BJ (cell line): ENCODE measurements around the gene FAM3C. TPM values are rescaled to one million over a fixed set of nuclear protein-coding genes. Genes with fewer than 3 reads are reported as not detected.

Source experiments
- CTCF ChIA-PET: fragments of 350-600 bp; formaldehyde crosslinking; extraction: SDS; loops from one replicate; lab custom pipeline; 2021; ENCODE audit warnings: antibody characterized with exemption, inconsistent platforms; lab: Yijun Ruan, JAX
- POLR2A ChIA-PET: fragments of 300-600 bp; sonication (Branson Sonifier 250); formaldehyde crosslinking; extraction: SDS; loops from one replicate; lab custom pipeline; 2021; ENCODE audit warnings: antibody characterized with exemption; lab: Charles Lee
- DNase-seq: peaks from one replicate; pipeline ENCODE4 v3.0.0-alpha.2; 2011; ENCODE audit warnings: low read depth
- H3K27me3 ChIP-seq: 2 replicates; pipeline ENCODE4 v1.6.0; 2011; ENCODE audit warnings: low read length; ENCODE audit not compliant: control insufficient read depth, insufficient read depth
- H3K36me3 ChIP-seq: 2 replicates; pipeline ENCODE4 v1.5.1; 2011; ENCODE audit warnings: low read length; ENCODE audit not compliant: control insufficient read depth, insufficient read depth
- H3K4me3 ChIP-seq: 2 replicates; pipeline ENCODE4 v1.5.1; 2011; ENCODE audit warnings: low read depth, mild to moderate bottlenecking, control low read depth, low read length
- polyA plus RNA-seq: library from polyadenylated mRNA; depleted of rRNA; stranded (reverse); fragments of >200 nt; gene quantifications from 2 replicates; pipeline ENCODE4 v1.2.3, GENCODE V29; 2011
- TF ChIP-seq, protein P1 (sequence below): IDR thresholded peaks from 2 replicates; pipeline ENCODE4 v1.5.1; 2011; ENCODE audit warnings: low read depth, mild to moderate bottlenecking, control low read depth, inconsistent platforms, low read length, moderate library complexity; ENCODE audit not compliant: insufficient read depth

Gene FAM3C
- polyA plus RNA-seq, 1 experiment, result 13.1 TPM

DNA sequence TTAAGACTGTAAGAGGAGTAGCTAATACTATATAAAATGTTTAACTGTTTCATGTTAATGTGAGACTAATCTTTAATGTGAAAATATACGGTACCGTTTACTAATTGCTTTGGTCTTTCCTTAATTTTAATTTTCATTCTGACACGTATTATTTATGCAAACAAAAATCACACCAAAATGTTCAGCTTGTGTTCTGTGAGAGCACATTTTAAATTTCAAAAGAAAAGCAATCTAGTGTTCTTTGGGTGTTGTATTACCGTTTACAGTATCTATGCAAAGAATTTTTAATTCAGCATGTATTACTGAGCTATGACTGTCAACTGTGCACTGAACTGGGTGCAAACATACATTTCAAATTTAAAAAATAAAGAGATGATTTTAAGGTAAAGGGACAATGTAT, 65.1 kb downstream of the FAM3C start:
- ChIA-PET POLR2A (no interaction called here), CTCF (interaction anchor here (1.0 kb wide), 1 partner anchor 36 kb away, joined by 3 read pairs; no protein-coding TSS in a partner anchor)
- no peak for DNase-seq
- TF ChIP-seq, protein P1, sequence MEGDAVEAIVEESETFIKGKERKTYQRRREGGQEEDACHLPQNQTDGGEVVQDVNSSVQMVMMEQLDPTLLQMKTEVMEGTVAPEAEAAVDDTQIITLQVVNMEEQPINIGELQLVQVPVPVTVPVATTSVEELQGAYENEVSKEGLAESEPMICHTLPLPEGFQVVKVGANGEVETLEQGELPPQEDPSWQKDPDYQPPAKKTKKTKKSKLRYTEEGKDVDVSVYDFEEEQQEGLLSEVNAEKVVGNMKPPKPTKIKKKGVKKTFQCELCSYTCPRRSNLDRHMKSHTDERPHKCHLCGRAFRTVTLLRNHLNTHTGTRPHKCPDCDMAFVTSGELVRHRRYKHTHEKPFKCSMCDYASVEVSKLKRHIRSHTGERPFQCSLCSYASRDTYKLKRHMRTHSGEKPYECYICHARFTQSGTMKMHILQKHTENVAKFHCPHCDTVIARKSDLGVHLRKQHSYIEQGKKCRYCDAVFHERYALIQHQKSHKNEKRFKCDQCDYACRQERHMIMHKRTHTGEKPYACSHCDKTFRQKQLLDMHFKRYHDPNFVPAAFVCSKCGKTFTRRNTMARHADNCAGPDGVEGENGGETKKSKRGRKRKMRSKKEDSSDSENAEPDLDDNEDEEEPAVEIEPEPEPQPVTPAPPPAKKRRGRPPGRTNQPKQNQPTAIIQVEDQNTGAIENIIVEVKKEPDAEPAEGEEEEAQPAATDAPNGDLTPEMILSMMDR, result no peak
- Histone ChIP-seq H3K4me3 (no peak overlapping the region), H3K36me3 (no peaks in the 10 kb centered on the region), H3K27me3 (peaks cover 24% of the 10 kb centered on the region)

DNA sequence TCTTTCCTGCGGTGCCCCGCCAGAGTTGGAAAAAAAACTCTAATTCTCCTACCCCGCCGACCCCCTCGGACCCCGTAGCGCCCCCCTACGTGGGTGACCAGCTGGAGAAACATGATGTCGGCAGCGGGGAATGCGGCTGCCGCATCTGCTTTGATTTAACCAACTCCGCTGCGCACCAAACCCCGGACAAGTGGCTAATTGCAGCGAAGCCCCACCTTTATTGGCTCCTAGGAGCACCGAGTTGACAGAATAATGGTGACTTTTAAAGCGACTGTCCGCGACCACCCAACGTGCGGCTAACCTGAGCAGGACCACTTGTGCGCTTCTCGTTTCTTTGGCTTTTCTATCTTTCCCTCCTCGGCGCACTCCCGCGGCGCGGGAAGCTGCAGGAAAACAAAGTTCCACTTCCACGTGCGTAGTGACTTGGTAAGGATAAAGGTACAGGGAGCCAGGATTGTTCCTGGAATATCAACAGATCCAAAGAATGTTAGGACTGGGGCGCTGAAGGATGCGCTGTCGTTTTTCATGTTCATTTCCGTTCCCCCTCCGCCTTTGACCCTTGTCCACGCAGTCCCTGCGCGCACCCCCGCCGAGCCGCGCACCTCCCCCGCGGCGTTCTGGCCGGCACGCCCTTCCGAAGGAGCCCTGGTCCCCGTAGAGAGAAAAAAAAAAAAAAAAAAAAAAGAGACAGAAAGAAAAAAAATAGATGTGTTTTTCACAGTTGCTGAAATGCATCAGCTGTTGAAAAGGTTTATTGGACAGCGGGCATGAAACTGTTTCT, 65.9 kb downstream of the FAM3C start:
- ChIA-PET POLR2A (no interaction called here), CTCF (interaction anchor here (0.8 to 1.5 kb wide), 4 partner anchors 37 to 524 kb away, joined by 3 to 4 read pairs (median 3); no protein-coding TSS in a partner anchor)
- no peak for DNase-seq

DNA sequence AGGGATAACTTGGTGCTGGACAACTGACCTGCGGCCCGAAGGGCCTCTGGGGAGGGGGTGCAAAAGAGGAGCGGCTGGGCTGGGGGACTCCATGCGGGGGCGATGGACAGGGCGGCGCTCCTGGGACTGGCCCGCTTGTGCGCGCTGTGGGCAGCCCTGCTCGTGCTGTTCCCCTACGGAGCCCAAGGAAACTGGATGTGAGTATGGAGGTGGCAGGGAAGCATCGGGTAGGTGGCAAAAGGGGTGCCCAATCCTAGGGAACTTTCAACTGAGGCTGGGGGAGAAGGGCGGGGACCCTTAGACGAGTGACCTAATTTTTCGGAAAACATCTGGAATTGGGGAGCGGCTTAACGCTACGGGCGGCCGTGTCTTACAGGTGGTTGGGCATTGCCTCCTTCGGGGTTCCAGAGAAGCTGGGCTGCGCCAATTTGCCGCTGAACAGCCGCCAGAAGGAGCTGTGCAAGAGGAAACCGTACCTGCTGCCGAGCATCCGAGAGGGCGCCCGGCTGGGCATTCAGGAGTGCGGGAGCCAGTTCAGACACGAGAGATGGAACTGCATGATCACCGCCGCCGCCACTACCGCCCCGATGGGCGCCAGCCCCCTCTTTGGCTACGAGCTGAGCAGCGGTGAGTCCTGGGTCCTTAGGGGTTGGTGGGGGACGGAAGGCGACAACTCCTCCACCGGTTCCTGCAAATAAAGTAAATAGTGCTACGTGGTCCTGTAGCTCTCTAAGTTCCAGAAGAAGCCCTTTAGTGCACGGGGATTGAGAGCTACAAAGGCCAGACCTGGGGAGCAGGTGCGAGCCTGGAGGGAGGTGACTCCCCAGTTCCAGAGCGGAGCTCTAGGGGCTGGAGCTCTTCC, 66.7 kb downstream of the FAM3C start:
- ChIA-PET CTCF (interaction anchor here (1.1 to 1.5 kb wide), 2 partner anchors 221 to 524 kb away, joined by 3 to 4 read pairs; no protein-coding TSS in a partner anchor), POLR2A (no interaction called here)
- Histone ChIP-seq H3K36me3 (no peaks in the 10 kb centered on the region), H3K4me3 (peak overlapping the region; percentile 44), H3K27me3 (peaks cover 24% of the 10 kb centered on the region)
- no peak for DNase-seq
- TF ChIP-seq, protein P1, result peak; percentile 24; the same call in 1 of the 2 replicates

More for the DNA sequence above, 65.9 kb downstream of the FAM3C start:
- Histone ChIP-seq H3K36me3 (no peaks in the 10 kb centered on the region), H3K27me3 (peaks cover 24% of the 10 kb centered on the region), H3K4me3 (peak overlapping the region; percentile 44)
- TF ChIP-seq, protein P1, result no peak

DNA sequence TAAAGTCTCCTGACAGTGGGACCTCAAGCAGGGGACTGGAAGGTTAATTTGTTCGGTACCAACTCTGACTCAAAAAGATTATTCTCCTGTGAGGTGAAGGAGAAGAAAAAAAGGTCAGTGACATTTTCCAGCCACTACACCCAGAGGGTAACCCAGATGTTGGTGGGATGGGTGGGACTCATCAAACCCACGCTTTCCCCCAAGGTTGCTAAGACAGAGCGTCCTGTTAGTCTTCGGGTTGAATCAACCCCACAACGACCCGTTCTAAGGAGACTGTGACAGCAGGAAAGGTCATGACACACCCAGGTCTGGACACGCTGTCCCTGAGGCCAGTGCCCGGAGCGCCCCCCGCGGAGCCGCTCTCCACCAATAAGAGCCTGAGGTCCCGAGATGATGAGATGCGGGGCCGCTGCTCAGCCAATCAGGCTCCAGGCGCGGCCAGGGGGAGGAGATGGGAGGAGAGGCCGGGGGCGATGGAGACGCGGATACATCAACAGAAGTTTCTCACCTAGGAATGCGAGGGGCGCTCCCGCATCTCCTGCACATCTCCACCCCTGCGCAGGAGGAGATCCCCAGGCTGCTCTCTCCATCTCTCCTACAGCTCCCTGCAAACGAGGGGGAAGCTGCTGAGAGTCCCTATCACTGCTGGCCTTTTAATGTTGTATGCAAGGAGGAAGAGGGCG, 67.5 kb downstream of the FAM3C start, which contains the start of gene WNT16:
Gene WNT16, plus strand, starts transcription at position 493 of the 683 bp plus-strand sequence. CDS start 293 bp downstream, outside the sequence.
- ChIA-PET CTCF (interaction anchor here (1.5 kb wide), 1 partner anchor 523 kb away, joined by 3 read pairs; no protein-coding TSS in a partner anchor), POLR2A (interaction anchor here (0.7 kb wide), 1 partner anchor 24 kb away, joined by 3 read pairs; no protein-coding TSS in a partner anchor)
- Histone ChIP-seq H3K36me3 (no peaks in the 10 kb centered on the region), H3K27me3 (peaks cover 26% of the 10 kb centered on the region), H3K4me3 (peak within 1 kb of the TSS; percentile 44)
- TF ChIP-seq, protein P1, result no peak
- no peak for DNase-seq
